GM10248 (cell line): ENCODE measurements around the gene ZNF334.

ENCODE experiments used
- CTCF ChIA-PET: fragments of 300-600 bp; sonication (Branson Sonifier 250); formaldehyde crosslinking; extraction: SDS; loops from one replicate; lab custom pipeline; 2021; ENCODE audit warnings: antibody characterized with exemption; lab: Yijun Ruan, JAX
- POLR2A ChIA-PET: fragments of 350-650 bp; sonication (Branson Sonifier 250); formaldehyde crosslinking; extraction: SDS; loops from one replicate; lab custom pipeline; 2020; ENCODE audit warnings: antibody characterized with exemption; lab: Yijun Ruan, JAX
- DNase-seq: peaks from one replicate; pipeline ENCODE4 v3.0.0; 2012; ENCODE audit errors: extremely low spot score
- CTCF ChIP-seq: IDR thresholded peaks from 2 replicates; pipeline ENCODE4 v1.5.1; 2012; ENCODE audit warnings: mild to moderate bottlenecking, low read depth; ENCODE audit errors: extremely low read depth, missing control alignments, control extremely low read depth

ZNF334 gene

GRCh38 chr20:46455729-46456128 lies 57.6 kb downstream of the ZNF334 start:
- POLR2A ChIA-PET: no interaction called here

More at GRCh38 chr20:46455729-46456128, 57.6 kb downstream of the ZNF334 start:
- CTCF ChIA-PET: no interaction called here
- no peak for TF ChIP-seq CTCF
- no peak for DNase-seq
